Mesenchymal stem cell (in vitro differentiated cells and primary cell): ENCODE results near the gene TNNI3. TPM values are rescaled to one million over a fixed set of nuclear protein-coding genes. Genes with fewer than 3 reads are reported as not detected.

ENCODE experiments used
- DNase-seq: peaks from one replicate; pipeline ENCODE4 v3.0.0-alpha.2; 2013
- H2AFZ ChIP-seq: one replicate; pipeline ENCODE4 v1.6.1; 2013; ENCODE audit warnings: low read depth, mild to moderate bottlenecking, control low read depth, inconsistent platforms, low read length, moderate library complexity
- H2AK5ac ChIP-seq: 2 replicates; pipeline ENCODE4 v1.6.1; 2013; ENCODE audit warnings: low read length, moderate library complexity, mild to moderate bottlenecking, inconsistent platforms; ENCODE audit not compliant: severe bottlenecking
- H2BK120ac ChIP-seq: one replicate; pipeline ENCODE4 v1.6.1; 2013; ENCODE audit warnings: low read depth, mild to moderate bottlenecking, inconsistent platforms, low read length, moderate library complexity
- H2BK12ac ChIP-seq, 2 experiments: one replicate each; pipeline ENCODE4 v1.6.1; 2013; ENCODE audit warnings: inconsistent platforms in 2 of 2, low read length in 2 of 2, mild to moderate bottlenecking in 2 of 2, moderate library complexity in 2 of 2, control low read depth in 1 of 2
- H2BK15ac ChIP-seq: one replicate; pipeline ENCODE4 v1.6.1; 2013; ENCODE audit warnings: mild to moderate bottlenecking, low read depth, inconsistent platforms; ENCODE audit not compliant: poor library complexity, severe bottlenecking
- H2BK5ac ChIP-seq: 2 replicates; pipeline ENCODE4 v1.6.1; 2013; ENCODE audit warnings: low read depth, mild to moderate bottlenecking, low read length, control low read depth, inconsistent platforms; ENCODE audit not compliant: poor library complexity, severe bottlenecking
- H3K14ac ChIP-seq, 2 experiments: one replicate each; pipeline ENCODE4 v1.6.1; 2013; ENCODE audit warnings: inconsistent platforms in 2 of 2, low read length in 2 of 2, control low read depth in 1 of 2, mild to moderate bottlenecking in 1 of 2, moderate library complexity in 1 of 2
- H3K18ac ChIP-seq, 2 experiments: one replicate each; pipeline ENCODE4 v1.6.1; 2013; ENCODE audit warnings: inconsistent platforms in 2 of 2, low read length in 2 of 2, control low read depth in 1 of 2, low read depth in 1 of 2, mild to moderate bottlenecking in 1 of 2
- H3K23ac ChIP-seq, 2 experiments: one replicate each; pipeline ENCODE4 v1.6.1; 2013; ENCODE audit warnings: inconsistent platforms in 2 of 2, low read length in 2 of 2, mild to moderate bottlenecking in 2 of 2, moderate library complexity in 2 of 2, control low read depth in 1 of 2
- H3K27ac ChIP-seq: 2 replicates; pipeline ENCODE4 v1.5.1; 2013; ENCODE audit warnings: mild to moderate bottlenecking, moderate library complexity, low read length, control low read depth, inconsistent platforms; ENCODE audit not compliant: poor library complexity, severe bottlenecking
- H3K27me3 ChIP-seq, 2 experiments: 2 replicates each; pipeline versions ENCODE4 v1.6.1 to v1.7.0; 2013; ENCODE audit warnings: low read length in 2 of 2, mild to moderate bottlenecking in 2 of 2, moderate library complexity in 2 of 2, control low read depth in 1 of 2, inconsistent platforms in 1 of 2; ENCODE audit not compliant: control insufficient read depth in 1 of 2, insufficient read depth in 1 of 2
- H3K36me3 ChIP-seq, 2 experiments: 2 replicates each; pipeline versions ENCODE4 v1.6.1 to v1.7.0; 2013; ENCODE audit warnings: low read length in 2 of 2, control low read depth in 1 of 2, inconsistent platforms in 1 of 2, low read depth in 1 of 2, mild to moderate bottlenecking in 1 of 2; ENCODE audit not compliant: insufficient read depth in 2 of 2, control insufficient read depth in 1 of 2
- H3K4ac ChIP-seq, 2 experiments: one replicate each; pipeline ENCODE4 v1.6.1; 2013; ENCODE audit warnings: inconsistent platforms in 2 of 2, low read length in 2 of 2, mild to moderate bottlenecking in 2 of 2, moderate library complexity in 2 of 2, control low read depth in 1 of 2, low read depth in 1 of 2
- H3K4me1 ChIP-seq: 2 replicates; pipeline ENCODE4 v1.6.1; 2013; ENCODE audit warnings: low read depth, low read length, control low read depth; ENCODE audit not compliant: control insufficient read depth, insufficient read depth
- H3K4me2 ChIP-seq: 2 replicates; pipeline ENCODE4 v1.6.1; 2013; ENCODE audit warnings: low read length, mild to moderate bottlenecking, inconsistent platforms; ENCODE audit not compliant: poor library complexity, severe bottlenecking
- H3K4me3 ChIP-seq, 2 experiments: 2 replicates each; pipeline versions ENCODE4 v1.5.1 to v1.7.0; 2013; ENCODE audit warnings: low read length in 2 of 2, mild to moderate bottlenecking in 2 of 2, control low read depth in 1 of 2, low read depth in 1 of 2; ENCODE audit not compliant: insufficient read depth in 1 of 2
- H3K79me1 ChIP-seq: replicated peaks from 2 replicates; pipeline ENCODE4 v1.6.1; 2013; ENCODE audit warnings: mild to moderate bottlenecking, control low read depth, low read length, inconsistent platforms; ENCODE audit not compliant: poor library complexity, severe bottlenecking
- H3K9ac ChIP-seq: 2 replicates; pipeline ENCODE4 v1.7.0; 2013; ENCODE audit warnings: mild to moderate bottlenecking, low read length, moderate library complexity
- H3K9me3 ChIP-seq: 2 replicates; pipeline ENCODE4 v1.7.0; 2013; ENCODE audit warnings: mild to moderate bottlenecking, low read length; ENCODE audit not compliant: control insufficient read depth
- H4K8ac ChIP-seq: one replicate; pipeline ENCODE4 v1.6.1; 2013; ENCODE audit warnings: inconsistent platforms, mild to moderate bottlenecking, low read length, moderate library complexity
- H4K91ac ChIP-seq: one replicate; pipeline ENCODE4 v1.6.1; 2013; ENCODE audit warnings: mild to moderate bottlenecking, low read length, inconsistent platforms
- WGBS: methylation state at CpG from one replicate; pipeline ENCODE4 v1.1.7; 2013; ENCODE audit warnings: mixed read lengths; 5-methylcytosine and 5-hydroxymethylcytosine counted together
- small RNA-seq: library from polyadenylated mRNA; stranded (forward); fragments of <200 nt; extraction: miRNeasy Mini kit (QIAGEN cat#:217004); gene quantifications from one replicate; pipeline ENCODE3, GENCODE V24; 2013; ENCODE audit warnings: low read depth

Gene TNNI3

DNA sequence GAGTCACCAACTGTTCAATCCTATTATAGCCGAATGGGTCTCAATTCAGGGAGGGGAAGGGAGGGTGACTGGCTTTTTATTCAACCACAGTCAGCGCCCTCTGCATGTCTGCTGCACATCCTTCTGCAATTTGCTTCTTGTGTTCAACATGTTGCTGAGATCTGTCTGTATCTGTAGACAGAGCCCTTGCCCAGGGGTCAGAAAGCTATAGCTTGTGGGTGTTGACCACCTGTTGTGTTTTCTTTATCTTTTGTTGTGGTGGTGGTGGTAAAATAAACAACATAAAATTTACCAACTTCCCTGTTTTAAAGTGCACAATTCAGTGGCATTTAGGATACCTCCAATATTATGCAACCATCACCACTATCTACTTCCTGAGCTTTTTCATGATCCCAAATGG is 52.3 kb downstream of the TNNI3 start:
- H3K9me3 ChIP-seq = peaks cover 7% of the 10 kb centered on the region
- no peak overlapping the region for H2BK15ac ChIP-seq
- H3K9ac ChIP-seq = no peak overlapping the region
- H2BK5ac ChIP-seq = no peak overlapping the region
- no peak overlapping the region for H3K4ac ChIP-seq
- no peak overlapping the region for H2BK12ac ChIP-seq
- no peaks in the 10 kb centered on the region for H3K27me3 ChIP-seq
- H2AFZ ChIP-seq = no peak overlapping the region
- H3K18ac ChIP-seq = no peak overlapping the region
- WGBS = 92% methylated on average over 2 of the region's 2 CpGs
- no peak overlapping the region for H3K14ac ChIP-seq
- peaks cover 5% of the 10 kb centered on the region for H3K4me1 ChIP-seq
- no peak overlapping the region for H3K23ac ChIP-seq
- no peak overlapping the region for H2BK120ac ChIP-seq
- H3K4me2 ChIP-seq = no peak overlapping the region
- no peak overlapping the region for H3K4me3 ChIP-seq
- no peak overlapping the region for H2AK5ac ChIP-seq
- H4K8ac ChIP-seq = no peak overlapping the region
- no peak overlapping the region for H4K91ac ChIP-seq
- DNase-seq = no peak
- H3K27ac ChIP-seq = no peak overlapping the region
- peaks cover 43% of the 10 kb centered on the region for H3K79me1 ChIP-seq
- H3K36me3 ChIP-seq = peaks cover 55 to 60% of the 10 kb centered on the region in 2 experiments

- no peak for DNase-seq
- no peak overlapping the region for H3K9ac ChIP-seq
- H2BK120ac ChIP-seq = no peak overlapping the region
- H2AK5ac ChIP-seq = no peak overlapping the region
- WGBS = 98% methylated on average over 9 of the region's 9 CpGs
- H4K91ac ChIP-seq = no peak overlapping the region
- no peaks in the 10 kb centered on the region for H3K27me3 ChIP-seq
- H2BK12ac ChIP-seq = no peak overlapping the region
- no peak overlapping the region for H3K4me2 ChIP-seq
- H3K9me3 ChIP-seq = peaks cover 7% of the 10 kb centered on the region
- H3K14ac ChIP-seq = no peak overlapping the region
- H3K4ac ChIP-seq = no peak overlapping the region
- no peak overlapping the region for H3K23ac ChIP-seq
- no peak overlapping the region for H2BK15ac ChIP-seq
- H3K79me1 ChIP-seq = peaks cover 49% of the 10 kb centered on the region
- no peak overlapping the region for H2AFZ ChIP-seq
- no peak overlapping the region for H3K18ac ChIP-seq
- no peak overlapping the region for H2BK5ac ChIP-seq
- peaks cover 51 to 57% of the 10 kb centered on the region in 2 experiments for H3K36me3 ChIP-seq
- H3K27ac ChIP-seq = no peak overlapping the region
- no peak overlapping the region for H3K4me3 ChIP-seq
- H4K8ac ChIP-seq = no peak overlapping the region
- H3K4me1 ChIP-seq = peaks cover 13% of the 10 kb centered on the region
These were observed 54.3 kb downstream of the TNNI3 start for GRCh38 chr19:55103190-55103589.

Small RNAs within 50 kb of the gene (small RNA-seq; reads per million reads assigned to genes)
- gene MIR7975 (not detected), gene RF01210 (not detected)
